Stimulated activated CD4-positive, alpha-beta T cell treated with anti-CD3 and anti-CD28 coated beads, TNF-alpha, amount 100 ng/mL, for 4 hours (primary cell): ENCODE results near the gene SYP.
A peak's percentile ranks its signal among the peaks of the same experiment; 100 is the strongest.

Source experiments
- DNase-seq, 3 experiments: peaks; one replicate each; pipeline ENCODE4 v3.0.0-alpha.2; 2020; ENCODE audit warnings: low read depth in 3 of 3

Gene SYP

GRCh38 chrX:49220100-49220499 lies 20.1 kb upstream of the SYP start:
- DNase-seq: no peak

DNA sequence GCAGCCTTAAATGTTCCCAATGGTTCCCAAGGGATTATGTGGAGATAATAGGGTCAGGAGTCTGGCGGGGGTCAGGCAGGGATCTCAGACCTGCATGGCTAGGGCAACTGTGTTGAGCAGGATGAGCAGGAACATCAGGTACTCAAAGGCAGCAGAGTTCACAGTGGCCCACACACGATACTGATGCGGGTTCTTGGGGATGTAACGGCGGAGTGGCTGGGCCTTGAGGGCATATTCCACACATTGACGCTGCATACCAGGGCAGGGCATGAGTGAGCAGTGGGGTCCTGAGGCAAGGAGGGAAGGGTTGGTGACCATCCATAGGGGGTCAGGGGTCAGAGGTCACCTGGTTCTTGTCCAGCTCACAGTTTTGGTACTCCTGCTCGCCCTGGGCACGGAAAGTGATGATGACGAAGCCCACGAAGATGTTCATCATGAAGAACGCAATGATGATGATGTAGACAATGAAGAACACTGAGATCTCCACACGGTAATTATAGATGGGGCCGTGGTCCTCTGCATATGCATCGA lies 15.1 kb upstream of the SYP start:
- no peak for DNase-seq

DNA sequence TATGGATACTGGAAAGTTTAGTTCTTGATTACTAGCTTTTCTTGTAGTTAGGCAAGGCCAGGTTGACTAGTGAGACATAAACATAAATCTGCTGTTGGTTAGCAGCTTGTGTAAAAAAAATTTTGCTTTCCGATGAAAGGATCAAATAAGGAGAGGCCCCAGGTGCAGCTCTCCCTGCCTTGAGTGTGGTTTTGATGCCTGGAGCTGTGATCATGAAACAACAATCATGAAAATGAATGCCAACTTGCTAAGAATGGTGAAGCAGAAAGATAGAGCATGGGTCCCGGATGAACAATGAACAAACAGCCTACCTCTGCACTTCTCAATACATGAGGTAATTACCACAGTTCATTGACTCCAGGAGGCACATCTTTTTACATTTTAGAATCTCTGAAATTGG lies 14.4 kb upstream of the SYP start:
- DNase-seq: no peak

DNA sequence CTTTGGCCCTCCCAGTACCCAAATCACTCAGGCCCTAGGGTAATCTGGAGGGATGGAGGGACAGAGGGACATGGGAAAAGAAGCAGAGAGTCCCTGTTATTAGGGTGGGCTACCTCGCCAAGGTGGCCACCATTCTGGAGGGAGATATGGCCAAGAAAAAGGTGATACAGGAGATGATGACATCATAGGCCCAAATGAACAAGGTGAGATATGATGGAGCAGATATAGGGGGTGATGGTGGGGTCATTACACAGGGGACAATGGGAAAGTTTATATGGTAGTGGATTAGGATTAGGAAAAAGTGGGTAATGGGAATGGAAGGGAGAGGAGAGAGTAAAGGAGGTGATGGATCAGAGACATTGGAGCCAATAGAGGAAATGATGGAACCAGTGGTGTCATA lies 12.9 kb upstream of the SYP start:
- no peak for DNase-seq

DNA sequence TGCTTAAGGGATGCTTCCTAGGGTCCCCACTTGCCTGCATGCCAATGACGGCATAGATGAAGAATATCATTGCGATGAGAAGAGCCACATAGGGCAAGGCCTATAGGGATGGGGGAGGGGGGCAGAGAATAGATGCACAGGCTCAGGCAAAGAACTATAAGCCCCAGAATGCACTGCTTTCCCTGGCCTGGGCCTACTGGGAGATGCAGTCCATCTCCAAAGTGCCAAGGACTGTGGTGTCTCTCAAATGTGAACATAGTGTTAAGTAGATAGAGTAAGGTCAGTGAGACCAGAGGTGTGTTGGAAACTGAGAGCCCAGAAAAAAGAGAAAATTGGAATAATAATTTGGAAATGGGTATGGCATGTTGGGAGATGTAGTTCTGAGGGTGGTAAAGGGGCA lies 12.2 kb upstream of the SYP start:
- DNase-seq: no peak

DNA sequence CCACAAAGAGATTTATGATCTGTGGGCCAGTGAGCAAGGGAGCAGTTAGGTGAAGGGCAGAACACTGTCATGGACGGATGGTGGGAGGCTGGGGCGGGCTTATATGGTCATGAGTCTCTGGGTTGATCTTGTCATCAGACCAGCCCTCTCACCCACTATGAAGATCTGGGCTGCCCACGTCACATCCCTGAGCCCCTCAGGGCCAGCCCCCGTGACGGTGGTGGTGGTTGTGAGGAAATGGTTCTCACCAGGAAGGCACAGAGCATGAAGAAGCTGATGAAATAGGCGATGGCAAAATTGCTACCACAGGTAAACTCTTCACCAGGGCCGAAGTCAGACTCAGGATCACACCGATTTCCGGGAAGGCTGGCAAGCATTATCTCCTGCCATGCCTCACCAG lies 11.1 kb upstream of the SYP start:
- DNase-seq: no peak

DNA sequence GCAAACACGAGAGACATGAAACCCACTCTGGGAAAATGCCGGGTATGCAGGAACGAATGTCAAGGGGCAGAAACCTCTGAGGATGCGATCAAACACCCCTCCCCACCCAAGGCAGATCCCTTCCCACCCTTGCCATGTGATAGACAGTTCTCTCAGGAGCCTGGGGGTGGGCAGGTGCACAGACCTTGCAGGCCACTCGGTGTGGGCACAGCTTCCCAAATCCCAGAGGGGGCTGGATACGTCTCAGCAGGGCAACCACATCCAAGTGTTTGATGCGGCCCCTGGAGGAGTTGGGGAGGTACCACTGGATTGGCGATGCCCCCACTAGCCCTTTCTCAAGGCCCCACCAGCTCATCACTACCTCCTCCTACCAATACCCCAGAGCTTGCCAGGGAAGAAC lies 10.4 kb upstream of the SYP start:
- DNase-seq: no peak

DNA sequence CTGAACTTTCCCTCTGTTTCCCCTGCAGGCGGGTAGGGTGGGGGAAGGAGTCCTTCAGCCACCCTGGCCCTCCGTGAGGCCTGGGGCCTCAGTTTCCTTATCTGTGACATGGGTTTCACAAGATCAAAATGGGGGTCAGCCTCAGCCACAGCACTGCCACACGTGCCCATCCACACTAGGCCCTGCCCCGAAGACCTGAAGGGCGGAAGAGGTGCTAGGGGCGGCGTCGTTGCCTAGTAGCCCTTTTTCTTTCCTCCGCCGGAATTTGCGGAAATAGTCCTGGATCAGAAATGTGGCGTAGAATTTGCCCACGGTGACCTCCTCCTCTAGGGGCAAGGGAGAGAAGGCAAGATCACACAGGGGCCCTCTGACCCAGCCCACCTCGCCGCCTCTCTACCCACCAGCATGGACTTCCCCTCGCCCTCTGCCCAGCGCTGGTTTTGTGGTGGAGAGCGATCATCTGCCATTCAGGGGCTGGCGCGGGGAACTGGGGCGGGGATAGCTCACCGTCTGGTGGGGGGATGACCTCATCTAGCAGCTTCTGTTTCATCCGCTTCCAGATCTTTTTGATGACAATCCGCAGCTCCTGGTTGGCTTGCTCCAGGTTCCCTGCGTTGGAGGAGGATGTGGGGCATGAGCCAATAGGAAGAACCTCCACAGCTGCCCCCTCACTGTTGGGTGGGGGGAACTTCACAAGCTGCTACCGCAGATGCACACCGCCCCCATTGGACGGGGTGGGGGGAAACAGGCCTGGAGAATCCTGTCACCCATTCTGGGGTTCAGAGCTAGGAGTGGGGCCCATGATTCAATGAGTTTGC lies 9.7 kb upstream of the SYP start:
- no peak for DNase-seq

DNA sequence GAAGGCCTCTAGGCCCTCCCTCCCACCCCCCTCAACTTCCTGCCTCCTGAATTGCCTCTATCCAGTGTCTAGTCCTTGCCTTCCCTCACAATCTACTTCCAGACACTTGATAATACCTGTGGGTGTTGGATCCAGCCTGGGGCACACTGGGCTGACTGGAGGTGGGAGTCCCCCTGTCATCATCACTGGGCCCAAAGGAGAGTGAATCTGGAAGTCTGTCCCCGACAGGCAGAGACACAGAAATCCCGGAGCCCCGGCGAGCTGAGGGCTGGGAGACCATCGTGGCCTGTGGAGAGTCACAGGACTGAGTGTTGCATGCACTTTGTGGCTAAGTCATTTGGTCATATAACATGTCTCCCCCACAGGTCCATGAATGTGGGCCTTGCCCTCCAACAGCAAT lies 8.4 kb upstream of the SYP start:
- no peak for DNase-seq

- no peak for DNase-seq
Measured at GRCh38 chrX:49206543-49206942, 6.5 kb upstream of the SYP start.

- DNase-seq: no peak
Measured at GRCh38 chrX:49205443-49205842, 5.5 kb upstream of the SYP start.

GRCh38 chrX:49204709-49205108 lies 4.7 kb upstream of the SYP start:
- no peak for DNase-seq

- no peak for DNase-seq
Measured at GRCh38 chrX:49204017-49204416, 4.0 kb upstream of the SYP start.

DNA sequence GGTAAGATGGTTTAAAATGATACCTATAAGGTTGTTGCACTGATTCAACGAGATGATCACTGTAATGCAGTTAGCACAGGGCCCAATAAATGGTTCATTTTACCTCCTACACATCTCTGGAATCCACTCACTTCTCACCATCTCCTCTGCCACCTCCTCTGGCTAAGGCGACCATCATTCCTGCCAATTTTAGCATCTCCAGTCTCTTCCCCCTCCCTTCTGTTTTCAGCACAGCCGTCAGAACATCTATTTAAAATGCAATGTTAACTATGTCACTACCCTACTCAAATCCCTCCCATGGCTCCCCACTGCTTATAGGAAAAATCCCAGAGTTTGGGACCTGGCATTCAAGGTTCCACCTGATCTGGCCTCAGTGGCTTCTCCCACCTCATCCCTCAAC lies 3.5 kb upstream of the SYP start:
- no peak for DNase-seq

- no peak for DNase-seq
Measured at GRCh38 chrX:49202022-49202421, 2.0 kb upstream of the SYP start.

GRCh38 chrX:49199315-49199595 lies 738 bp downstream of the SYP start:
- no peak for DNase-seq

- no peak for DNase-seq
Measured at GRCh38 chrX:49198540-49199314, 1.3 kb downstream of the SYP start.

- no peak for DNase-seq
Measured at GRCh38 chrX:49197543-49198087, 2.4 kb downstream of the SYP start.

DNA sequence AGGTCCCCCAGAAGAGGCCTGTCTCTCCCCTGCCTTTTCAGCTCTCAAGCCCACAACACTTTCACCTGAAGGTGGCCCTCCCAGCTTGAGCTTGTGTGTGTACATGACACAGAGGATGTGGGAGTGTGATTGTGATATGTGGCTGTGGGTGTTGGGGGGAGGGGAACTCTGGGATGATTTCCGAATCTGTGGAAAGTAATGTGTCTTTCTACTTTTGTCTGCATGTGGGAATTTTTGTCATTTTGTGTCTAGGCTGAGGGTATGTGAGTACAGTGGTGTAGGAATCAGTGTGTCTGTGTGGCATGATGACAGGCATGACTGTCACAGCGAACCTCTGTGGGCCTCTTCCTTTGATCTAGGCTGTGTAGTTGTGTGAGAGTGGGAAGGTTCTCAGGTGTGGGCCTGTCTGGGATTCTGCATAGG lies 6.4 kb downstream of the SYP start:
- DNase-seq: no peak

DNA sequence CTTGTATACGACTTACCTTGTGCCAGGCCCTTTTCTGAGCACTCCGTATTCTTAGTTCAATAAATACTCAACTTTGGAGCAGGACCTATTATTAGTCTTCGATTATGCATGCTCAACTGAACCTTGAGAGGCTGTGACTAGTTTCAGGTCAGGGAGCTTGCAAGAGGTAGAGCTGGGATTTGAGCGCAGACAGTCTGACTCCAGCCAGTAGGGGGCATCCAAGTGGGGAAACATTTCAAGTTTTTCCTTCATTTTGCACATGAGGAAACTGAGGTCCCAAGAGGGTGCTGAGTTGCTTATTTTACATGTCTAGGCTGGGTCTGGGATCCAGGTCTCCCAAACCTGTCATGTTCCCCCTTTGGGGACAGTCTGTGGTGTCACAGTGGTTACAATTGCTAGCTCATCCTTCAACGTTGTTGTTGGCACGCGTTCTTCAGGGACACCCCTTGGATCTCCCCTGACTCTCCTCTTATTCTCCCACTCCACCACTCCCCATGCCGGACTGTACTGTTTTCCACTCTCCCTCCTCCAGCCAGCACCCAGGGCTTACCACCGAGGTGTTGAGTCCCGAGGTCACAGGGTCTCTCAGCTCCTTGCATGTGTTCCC lies 7.2 kb downstream of the SYP start:
- no peak for DNase-seq

DNA sequence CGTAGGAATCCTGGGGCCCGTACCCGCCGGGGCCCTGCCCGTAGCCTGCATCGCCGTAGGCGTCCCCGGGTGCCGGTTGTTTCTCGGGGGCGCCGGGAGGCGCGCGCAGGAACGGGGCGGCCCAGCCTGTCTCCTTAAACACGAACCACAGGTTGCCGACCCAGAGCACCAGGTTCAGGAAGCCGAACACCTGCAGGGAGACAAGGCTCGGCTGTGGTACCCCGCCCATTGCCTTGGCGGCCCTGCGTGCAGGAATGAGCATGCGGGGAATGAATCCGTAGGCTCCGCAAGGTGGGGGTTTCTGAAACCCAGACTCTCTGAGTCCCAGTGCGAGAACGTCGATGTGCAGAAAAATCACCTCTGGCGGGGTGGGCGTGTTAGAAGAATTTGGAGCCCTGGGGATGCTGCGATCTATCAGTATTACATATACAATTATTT lies 8.4 kb downstream of the SYP start:
- DNase-seq: no peak

DNA sequence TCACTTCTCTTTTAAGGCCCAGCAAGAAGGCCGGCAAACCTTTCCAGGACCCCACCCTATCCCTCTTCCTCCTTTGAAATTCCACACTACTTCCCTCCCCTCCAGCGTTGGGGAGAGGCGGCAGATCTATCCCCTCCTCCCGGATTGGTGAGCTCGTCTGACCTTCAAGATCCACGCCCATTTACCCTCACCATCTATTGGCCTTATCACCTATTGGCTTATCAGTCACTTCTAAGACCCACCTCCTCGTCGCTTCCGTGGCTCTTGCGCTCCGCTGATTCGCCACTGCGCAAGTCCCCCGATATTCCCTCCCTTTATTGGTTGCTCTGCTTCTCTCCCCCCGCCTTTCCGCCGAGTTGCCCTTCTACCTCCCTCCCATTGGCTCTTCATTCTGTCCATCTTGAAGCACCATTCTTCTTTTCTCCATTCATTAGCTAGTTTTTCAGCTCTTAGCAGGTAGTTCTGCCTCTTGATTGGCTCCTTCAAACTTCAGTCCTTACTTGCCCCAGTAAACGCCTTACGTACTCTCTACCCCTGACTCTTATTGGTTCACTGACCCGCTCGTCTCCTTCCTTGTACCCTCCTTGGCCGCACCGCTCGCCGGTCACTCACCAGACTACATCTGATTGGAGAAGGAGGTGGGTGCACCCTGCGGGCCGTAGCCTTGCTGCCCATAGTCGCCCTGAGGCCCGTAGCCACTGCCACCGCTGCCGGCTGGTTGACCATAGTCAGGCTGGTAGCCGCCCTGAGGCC lies 9.0 kb downstream of the SYP start:
- peak in 2 of 3 experiments; percentile 65 to 71 for DNase-seq
